Ovary (tissue), 9 donors: ENCODE data around the gene ID2. TPM values are rescaled to one million over a fixed set of nuclear protein-coding genes. Genes with fewer than 3 reads are reported as not detected.

Experiments
- DNase-seq, 5 donors: peaks; one replicate each; pipeline ENCODE4 v3.0.0-alpha.2; 2019 to 2020
- H3K27ac ChIP-seq, 2 donors: fragments of 200-600 bp; one replicate each; pipeline versions ENCODE4 v1.5.1 to v1.8.0; 2019 to 2022
- H3K27me3 ChIP-seq: fragments of 200-600 bp; one replicate; pipeline ENCODE4 v1.8.0; 2022
- H3K36me3 ChIP-seq: fragments of 200-600 bp; sonication (generic); one replicate; pipeline ENCODE4 v1.5.1; 2019
- H3K4me1 ChIP-seq: one replicate; pipeline ENCODE4 v1.8.1; 2013; ENCODE audit warnings: mild to moderate bottlenecking, moderate library complexity; ENCODE audit not compliant: insufficient read depth
- H3K4me3 ChIP-seq: fragments of 200-600 bp; sonication (generic); one replicate; pipeline ENCODE4 v1.5.1; 2017
- H3K9me3 ChIP-seq, 2 donors: fragments of 200-600 bp in 1 of 2; sonication (generic) in 1 of 2; one replicate each; pipeline versions ENCODE4 v1.5.1 to v1.8.1; 2013 to 2019; ENCODE audit warnings: mild to moderate bottlenecking in 1 of 2, moderate library complexity in 1 of 2
- CTCF ChIP-seq, 3 donors: fragments of 450-650 bp in 2 of 3; fragments of 200-600 bp in 1 of 3; IDR thresholded peaks; one replicate each; pipeline versions ENCODE4 v1.5.1 to v1.8.0; 2016 to 2022; ENCODE audit warnings: antibody characterized with exemption in 3 of 3, mild to moderate bottlenecking in 1 of 3
- EP300 ChIP-seq: sonication (generic); formaldehyde crosslinking; IDR thresholded peaks from one replicate; pipeline ENCODE4 v1.6.1; 2017; ENCODE audit warnings: antibody characterized with exemption
- POLR2A ChIP-seq: fragments of 450-650 bp; IDR thresholded peaks from one replicate; pipeline ENCODE4 v1.6.1; 2017; ENCODE audit warnings: antibody characterized with exemption, mild to moderate bottlenecking, moderate library complexity
- WGBS, 3 donors: extraction: QIAGEN DNeasy Blood & Tissue Kit in 1 of 3; methylation state at CpG; one replicate each; pipeline versions ENCODE4 v1.1.5 to v1.1.7; 2013 to 2017; 5-methylcytosine and 5-hydroxymethylcytosine counted together
- intact Hi-C, 4 donors: fragments of 100-400 bp; cut with DNase I; formaldehyde crosslinking; loops; one replicate each; pipeline versions ENCODE4 v1.11.0 to v1.15.1; 2022 to 2023
- polyA plus RNA-seq, 2 donors: library from polyadenylated mRNA; stranded (reverse); fragments of 200-250 nt in 1 of 2; fragments of 350-450 nt in 1 of 2; fragmentation: Illumina TruSeq in 1 of 2; extraction: RNeasy Lipid Tissue Mini Kit (QIAGEN cat#74804) in 1 of 2; gene quantifications; one replicate each; pipeline ENCODE4 v1.2.3, GENCODE V29; 2013 to 2014
- total RNA-seq, 7 donors: library from RNA; depleted of rRNA in 2 of 7; stranded (reverse); fragments of >200 nt in 2 of 7; fragmentation: NEBNext Ultra II Directional in 3 of 7; extraction: Animal tissue kit (Norgen Biotek cat#: 25700) in 3 of 7; gene quantifications; one replicate each; pipeline versions ENCODE4 v1.1.0 to v1.2.4, GENCODE V29; 2016 to 2023
- donor health status: DM: no; HTN: no; CAD: no; lungs with moderate emphysema.
- donor health status: DM: no; HTN: no; CAD: no.
- donor health status: Bipolar disorder and iron deficiency.
- donor health status: DM: yes; HTN: yes; CAD: no.
- donor health status: DM: no; HTN: no; CAD: no.
- donor health status: DM: yes; HTN: yes; CAD: no.

The ID2 gene
- total and polyA plus RNA-seq, 9 donors, result 68.5 to 897 (median 168) TPM

- H3K4me1 ChIP-seq, result no peaks in the 10 kb centered on the region
- no peaks in the 10 kb centered on the region for H3K27me3 ChIP-seq
- no peaks in the 10 kb centered on the region for H3K36me3 ChIP-seq
- no peak overlapping the region for H3K4me3 ChIP-seq
- TF ChIP-seq POLR2A (no peak), EP300 (no peak), CTCF (IDR thresholded peaks at IDR 0.05) (no peak)
- no peaks in the 10 kb centered on the region for H3K9me3 ChIP-seq
- no peak for DNase-seq
- intact Hi-C loops, result no loop called here
- H3K27ac ChIP-seq, result no peak overlapping the region
- WGBS, 3 donors, result 87 to 91% (median 88%) methylated on average over 4 of the region's 4 CpGs
Measured at GRCh38 chr2:8650256-8650655, 31.6 kb upstream of the ID2 start.

GRCh38 chr2:8652774-8653426, 29.0 kb upstream of the ID2 start:
- H3K36me3 ChIP-seq, result no peaks in the 10 kb centered on the region
- TF ChIP-seq POLR2A (no peak), CTCF (IDR thresholded peaks at IDR 0.05) (no peak), EP300 (no peak)
- no peaks in the 10 kb centered on the region for H3K4me1 ChIP-seq
- no peak for DNase-seq
- no peak overlapping the region for H3K27ac ChIP-seq
- WGBS, 3 donors, result 88 to 93% (median 93%) methylated on average over 11 of the region's 11 CpGs
- intact Hi-C loops, result no loop called here
- no peaks in the 10 kb centered on the region for H3K27me3 ChIP-seq
- H3K9me3 ChIP-seq, result no peaks in the 10 kb centered on the region
- no peak overlapping the region for H3K4me3 ChIP-seq

- no peak overlapping the region for H3K4me3 ChIP-seq
- no peaks in the 10 kb centered on the region for H3K36me3 ChIP-seq
- no peaks in the 10 kb centered on the region for H3K9me3 ChIP-seq
- H3K4me1 ChIP-seq, result no peaks in the 10 kb centered on the region
- 81 to 85% (median 83%) methylated on average over 7 of the region's 7 CpGs for WGBS, 3 donors
- no peak overlapping the region for H3K27ac ChIP-seq
- DNase-seq, result no peak
- TF ChIP-seq POLR2A, result no peak
- TF ChIP-seq EP300, result no peak
- no peak for TF ChIP-seq CTCF (IDR thresholded peaks at IDR 0.05)
- intact Hi-C loops, result no loop called here
- no peaks in the 10 kb centered on the region for H3K27me3 ChIP-seq
Measured at GRCh38 chr2:8653485-8653884, 28.4 kb upstream of the ID2 start.

GRCh38 chr2:8654041-8654440, 27.8 kb upstream of the ID2 start:
- intact Hi-C loops, result no loop called here
- Histone ChIP-seq H3K4me1 (no peaks in the 10 kb centered on the region), H3K4me3 (no peak overlapping the region), H3K9me3 (no peaks in the 10 kb centered on the region), H3K27ac (no peak overlapping the region), H3K27me3 (no peaks in the 10 kb centered on the region), H3K36me3 (no peaks in the 10 kb centered on the region)
- WGBS, 3 donors, result 88 to 96% (median 95%) methylated on average over 6 of the region's 6 CpGs
- TF ChIP-seq EP300 (no peak), CTCF (IDR thresholded peaks at IDR 0.05) (no peak), POLR2A (no peak)
- no peak for DNase-seq
